Fibroblast of mammary gland (primary cell): ENCODE results near the gene EPC2.
A peak's percentile ranks its signal among the peaks of the same experiment; 100 is the strongest.
"Not testable (repeated sequence)": the region's sequence is repeated elsewhere in the genome, so short reads cannot be mapped to it uniquely, and the experiment has no call there.

Source experiments
- DNase-seq: peaks from one replicate; pipeline ENCODE4 v3.0.0-alpha.2; 2010; ENCODE audit warnings: low read depth
- H3K4me3 ChIP-seq: 2 replicates; pipeline ENCODE4 v1.5.1; 2011; ENCODE audit warnings: low read depth, mild to moderate bottlenecking, low read length, moderate library complexity; ENCODE audit not compliant: control insufficient read depth
- CTCF ChIP-seq: conservative IDR thresholded peaks from 2 replicates; pipeline ENCODE4 v1.5.1; 2011; ENCODE audit warnings: low read depth, low read length, inconsistent platforms; ENCODE audit not compliant: control insufficient read depth, insufficient read depth

Gene EPC2

GRCh38 chr2:148654435-148654834, 9.9 kb downstream of the EPC2 start:
- no peak for TF ChIP-seq CTCF
- no peak overlapping the region for H3K4me3 ChIP-seq
- no peak for DNase-seq

- no peak for DNase-seq
- TF ChIP-seq CTCF = no peak
- no peak overlapping the region for H3K4me3 ChIP-seq
These were observed 12.0 kb downstream of the EPC2 start for GRCh38 chr2:148656516-148656915.

- no peak overlapping the region for H3K4me3 ChIP-seq
- no peak for TF ChIP-seq CTCF
- peak; percentile 77 for DNase-seq
These were observed 14.5 kb downstream of the EPC2 start for GRCh38 chr2:148658807-148659722.

- TF ChIP-seq CTCF = no peak
- no peak for DNase-seq
- H3K4me3 ChIP-seq = no peak overlapping the region
These were observed 16.4 kb downstream of the EPC2 start for GRCh38 chr2:148660999-148661398.

GRCh38 chr2:148662332-148662731, 17.8 kb downstream of the EPC2 start:
- not testable (repeated sequence) for DNase-seq, H3K4me3 ChIP-seq

- H3K4me3 ChIP-seq = no peak overlapping the region
- no peak for DNase-seq
- TF ChIP-seq CTCF = no peak
These were observed 19.7 kb downstream of the EPC2 start for GRCh38 chr2:148664229-148664628.

- no peak for TF ChIP-seq CTCF
- DNase-seq = no peak
- no peak overlapping the region for H3K4me3 ChIP-seq
These were observed 22.0 kb downstream of the EPC2 start for GRCh38 chr2:148666555-148666954.
